Measurements from ENCODE around the gene GALNT2.

- TF ChIP-seq, protein P1, sequence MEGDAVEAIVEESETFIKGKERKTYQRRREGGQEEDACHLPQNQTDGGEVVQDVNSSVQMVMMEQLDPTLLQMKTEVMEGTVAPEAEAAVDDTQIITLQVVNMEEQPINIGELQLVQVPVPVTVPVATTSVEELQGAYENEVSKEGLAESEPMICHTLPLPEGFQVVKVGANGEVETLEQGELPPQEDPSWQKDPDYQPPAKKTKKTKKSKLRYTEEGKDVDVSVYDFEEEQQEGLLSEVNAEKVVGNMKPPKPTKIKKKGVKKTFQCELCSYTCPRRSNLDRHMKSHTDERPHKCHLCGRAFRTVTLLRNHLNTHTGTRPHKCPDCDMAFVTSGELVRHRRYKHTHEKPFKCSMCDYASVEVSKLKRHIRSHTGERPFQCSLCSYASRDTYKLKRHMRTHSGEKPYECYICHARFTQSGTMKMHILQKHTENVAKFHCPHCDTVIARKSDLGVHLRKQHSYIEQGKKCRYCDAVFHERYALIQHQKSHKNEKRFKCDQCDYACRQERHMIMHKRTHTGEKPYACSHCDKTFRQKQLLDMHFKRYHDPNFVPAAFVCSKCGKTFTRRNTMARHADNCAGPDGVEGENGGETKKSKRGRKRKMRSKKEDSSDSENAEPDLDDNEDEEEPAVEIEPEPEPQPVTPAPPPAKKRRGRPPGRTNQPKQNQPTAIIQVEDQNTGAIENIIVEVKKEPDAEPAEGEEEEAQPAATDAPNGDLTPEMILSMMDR (IDR thresholded peaks at IDR 0.05; ENCODE audit: insufficient read depth, low read length, poor library complexity, severe bottlenecking): no peak
- no peak for TF ChIP-seq EZH2phosphoT487 (conservative IDR thresholded peaks at IDR 0.05; ENCODE audit: low read length)
These were observed 24.6 kb downstream of the GALNT2 start for GRCh38 chr1:230091473-230092231.
